Mammary epithelial cell (primary cell): ENCODE results near the gene NPSR1.

Source experiments
- CTCF ChIP-seq, 2 donors: IDR thresholded peaks in 1 of 2; conservative IDR thresholded peaks in 1 of 2; 2 replicates each; pipeline ENCODE4 v1.5.1; 2011 to 2012; ENCODE audit warnings: inconsistent platforms in 2 of 2, low read length in 2 of 2, mild to moderate bottlenecking in 2 of 2, control low read depth in 1 of 2, low read depth in 1 of 2; ENCODE audit not compliant: insufficient read depth in 1 of 2; ENCODE audit errors: extremely low read depth in 1 of 2
- EZH2 ChIP-seq: IDR thresholded peaks from 2 replicates; pipeline ENCODE4 v1.6.1; 2012; ENCODE audit warnings: low read length, inconsistent platforms, borderline replicate concordance

GRCh38 chr7:34740840-34741239, 82.8 kb downstream of the NPSR1 start:
- TF ChIP-seq CTCF (conservative IDR thresholded peaks at IDR 0.05 in 1 of 2, IDR thresholded peaks at IDR 0.05 in 1 of 2; ENCODE audit: extremely low read depth in 1 of 2, insufficient read depth in 1 of 2, low read depth in 1 of 2, low read length in 2 of 2) (no peak), EZH2 (no peak)
